ENCODE data around the gene ZDHHC8.

The ZDHHC8 gene

GRCh38 chr22:20164863-20165262 lies 33.3 kb downstream of the ZDHHC8 start:
- DNase-seq: no peak

DNA sequence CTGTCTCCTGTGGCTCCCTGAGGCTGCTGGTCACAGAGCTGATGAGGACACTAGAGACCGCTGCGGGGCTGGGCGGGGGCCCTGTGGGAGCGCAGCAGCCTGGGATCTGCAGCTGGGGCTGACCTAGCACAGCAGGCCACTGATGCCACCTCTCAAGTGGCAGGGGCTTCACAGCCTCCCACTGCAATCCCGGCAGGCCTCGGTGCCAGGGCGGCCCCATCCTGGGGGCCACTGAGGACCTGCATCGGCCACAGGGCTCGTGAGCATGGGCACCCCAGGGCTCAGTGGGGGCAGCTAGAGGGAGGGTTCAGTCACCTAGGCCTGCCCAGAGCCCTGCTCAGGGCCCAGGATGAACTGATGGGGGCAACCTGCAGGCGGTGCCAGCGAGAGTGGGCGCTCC lies 33.8 kb downstream of the ZDHHC8 start:
- no peak for DNase-seq

- DNase-seq: no peak
These were observed 34.3 kb downstream of the ZDHHC8 start for GRCh38 chr22:20165913-20166312.

GRCh38 chr22:20166703-20167102 lies 35.1 kb downstream of the ZDHHC8 start:
- no peak for DNase-seq

GRCh38 chr22:20167643-20168322 lies 36.2 kb downstream of the ZDHHC8 start:
- no peak for DNase-seq

GRCh38 chr22:20169253-20169822 lies 37.7 kb downstream of the ZDHHC8 start:
- no peak for DNase-seq

DNA sequence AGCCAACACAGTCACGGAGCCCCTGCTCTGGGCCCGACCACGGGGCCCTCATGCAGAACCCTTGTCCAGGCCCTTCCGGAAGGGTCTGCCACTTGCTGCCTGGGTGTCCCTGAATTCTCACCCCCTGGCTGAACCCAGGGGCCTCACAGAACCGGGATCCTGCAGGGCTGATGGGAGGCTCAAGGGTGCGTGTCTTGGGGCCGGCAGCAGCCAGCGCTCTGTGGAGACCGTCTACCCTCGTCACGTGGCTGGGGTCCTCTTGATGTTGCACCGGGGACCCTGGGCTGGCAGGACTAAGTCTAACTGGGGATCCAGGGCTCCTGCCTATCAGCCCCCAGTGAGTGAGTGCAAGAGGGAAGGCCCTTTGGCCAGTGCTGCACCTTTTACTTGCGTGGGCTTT lies 38.6 kb downstream of the ZDHHC8 start:
- DNase-seq: no peak

DNA sequence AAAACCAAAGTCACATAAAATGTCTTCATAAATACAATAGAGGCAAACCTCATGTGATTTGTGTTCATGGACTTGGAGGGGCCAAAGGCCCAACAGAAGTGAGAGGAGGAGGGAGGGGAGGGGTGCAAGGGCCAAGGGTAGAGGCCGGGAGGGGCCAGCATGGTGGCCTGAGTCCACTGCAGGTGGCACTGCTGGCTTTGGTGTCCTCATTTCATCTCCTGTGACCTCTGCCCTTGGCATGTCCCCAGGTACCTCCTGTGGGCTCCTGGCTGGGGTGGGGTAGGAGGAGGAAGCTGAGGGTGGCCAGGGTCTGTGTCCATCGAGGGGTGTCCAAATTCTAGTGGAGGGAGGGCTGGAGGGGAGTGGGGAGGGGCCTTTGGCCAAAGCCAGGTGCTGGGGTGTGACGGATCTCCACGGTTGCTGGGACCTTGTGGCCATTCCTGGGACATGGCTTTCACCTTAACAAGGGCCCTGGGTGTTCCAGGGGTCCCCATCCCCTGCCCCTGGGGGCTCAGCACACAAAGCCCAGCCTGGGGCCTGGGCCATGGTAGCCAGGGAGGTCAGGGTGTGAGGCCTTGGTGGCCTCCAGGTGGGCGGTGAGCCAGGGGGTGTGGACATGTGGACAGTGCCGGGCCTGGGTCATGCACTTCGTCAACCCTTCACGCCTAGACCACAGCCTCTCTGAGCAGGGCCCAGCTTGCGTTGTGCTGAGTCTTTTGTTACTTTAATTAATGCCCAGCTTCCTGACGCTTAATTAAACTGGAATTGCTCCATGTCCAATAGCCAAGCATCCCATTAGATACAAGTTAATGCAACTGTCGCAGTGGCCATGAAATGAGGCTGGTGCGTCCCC lies 39.9 kb downstream of the ZDHHC8 start:
- DNase-seq: no peak

- DNase-seq: no peak
These were observed 40.6 kb downstream of the ZDHHC8 start for GRCh38 chr22:20172141-20172613.

DNA sequence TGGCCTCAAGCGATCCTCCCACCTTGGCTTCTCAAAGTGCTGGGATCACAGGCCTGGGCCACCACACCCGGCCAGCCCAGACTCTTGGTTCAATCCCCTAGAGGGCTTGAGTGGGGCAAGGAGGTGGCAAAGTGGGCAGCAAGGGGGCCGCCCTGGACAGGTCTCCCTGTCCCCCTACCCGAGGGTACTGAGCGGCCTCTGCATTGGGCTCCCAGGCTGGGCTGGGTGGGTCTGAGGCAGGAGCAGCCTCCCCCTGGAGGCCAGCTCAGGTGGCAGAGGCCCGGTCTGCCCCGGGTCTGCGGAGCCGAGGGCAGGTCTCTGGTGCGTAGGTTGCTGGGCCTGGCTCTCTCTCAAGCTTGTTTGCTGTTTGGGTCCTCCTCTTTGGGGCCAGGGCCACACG lies 41.6 kb downstream of the ZDHHC8 start:
- DNase-seq: no peak

- DNase-seq: no peak
These were observed 42.2 kb downstream of the ZDHHC8 start for GRCh38 chr22:20173772-20174171.

- no peak for DNase-seq
These were observed 43.4 kb downstream of the ZDHHC8 start for GRCh38 chr22:20174785-20175596.

DNA sequence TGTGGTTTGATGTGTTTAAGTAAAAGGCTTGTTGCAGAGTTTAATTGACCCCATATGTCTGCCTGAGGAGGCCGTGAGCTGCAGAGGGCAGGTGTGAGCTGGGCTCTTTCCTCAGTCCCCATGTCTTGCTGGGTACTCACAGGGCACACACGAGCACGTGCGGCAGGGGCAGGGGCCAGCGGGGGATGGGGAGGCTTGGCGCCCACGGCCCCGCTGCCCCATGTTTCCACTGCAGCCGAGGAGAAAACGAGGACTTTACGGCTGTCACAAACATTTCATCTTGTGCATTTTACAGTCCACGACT lies 43.9 kb downstream of the ZDHHC8 start:
- DNase-seq: no peak

GRCh38 chr22:20176421-20177085 lies 44.9 kb downstream of the ZDHHC8 start:
- DNase-seq: no peak

- DNase-seq: no peak
These were observed 45.8 kb downstream of the ZDHHC8 start for GRCh38 chr22:20177217-20177911.

- no peak for DNase-seq
These were observed 46.7 kb downstream of the ZDHHC8 start for GRCh38 chr22:20178075-20178914.

- no peak for DNase-seq
These were observed 47.3 kb downstream of the ZDHHC8 start for GRCh38 chr22:20178915-20179227.

DNA sequence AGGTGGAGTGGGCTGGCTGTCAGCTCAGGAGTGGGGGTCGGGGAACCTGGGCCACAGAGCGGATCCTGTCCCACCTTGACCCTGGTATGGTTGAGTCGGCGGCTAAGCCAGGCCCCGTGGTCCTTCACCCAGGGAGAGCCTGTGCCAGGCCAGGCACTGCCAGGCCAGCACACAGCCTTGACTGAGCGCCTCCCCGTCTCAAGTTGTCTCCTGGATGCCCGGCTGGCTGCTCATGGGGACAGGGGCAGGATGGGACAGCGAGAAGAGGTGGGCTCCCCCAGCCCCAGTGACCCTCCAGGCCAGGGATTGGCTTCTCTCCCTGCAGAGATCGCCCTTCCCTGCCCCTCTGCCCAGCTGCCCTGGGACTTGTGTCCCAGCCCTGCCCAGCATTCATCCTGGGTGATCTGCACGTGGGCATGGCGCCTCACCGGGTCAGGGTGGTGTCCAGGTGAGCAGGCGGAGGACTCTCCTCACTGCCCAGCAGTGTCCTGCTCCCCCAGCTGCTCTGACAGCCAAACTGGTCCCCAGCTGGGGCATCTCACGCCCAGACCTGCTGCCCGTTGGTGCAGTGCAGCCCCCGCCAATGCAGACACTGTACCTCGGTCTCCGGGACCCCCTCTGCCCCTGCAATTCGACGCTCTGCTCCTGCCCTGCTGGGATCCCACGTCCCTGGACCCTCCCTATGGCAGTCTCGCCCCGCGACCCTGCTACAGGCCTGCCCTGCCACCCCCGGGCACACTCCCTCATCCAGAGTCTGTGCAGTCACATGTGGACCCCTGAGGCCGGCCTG lies 48.0 kb downstream of the ZDHHC8 start:
- no peak for DNase-seq

GRCh38 chr22:20180245-20180630 lies 48.6 kb downstream of the ZDHHC8 start:
- no peak for DNase-seq

DNA sequence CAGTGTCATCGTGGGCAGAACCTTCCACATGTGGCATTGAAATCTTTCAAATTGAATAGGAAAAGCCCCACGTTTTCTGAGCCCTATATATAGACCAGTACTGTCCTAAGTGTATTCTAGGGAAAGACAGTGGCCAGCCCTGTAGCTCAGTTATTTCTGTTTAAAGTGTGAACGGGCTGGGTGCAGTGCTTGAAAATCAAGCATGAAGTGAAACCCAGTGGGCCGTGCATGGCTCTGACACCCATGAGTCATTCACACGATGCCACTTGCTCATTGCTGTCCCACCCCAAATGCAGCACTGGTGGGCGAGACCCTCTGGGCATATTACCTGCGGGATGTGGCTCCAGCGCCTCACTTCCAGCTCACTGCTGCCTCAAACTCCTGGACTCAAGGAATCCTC lies 49.0 kb downstream of the ZDHHC8 start:
- no peak for DNase-seq

All from NCI-H187 (cell line).